Lung (tissue), 12 donors: ENCODE results near the gene HDAC4. TPM values are rescaled to one million over a fixed set of nuclear protein-coding genes. Genes with fewer than 3 reads are reported as not detected.

ENCODE experiments used
- ATAC-seq: fragments of 200-7000 bp; cut with Tn5 transposase; one replicate; pipeline ENCODE4 v1.9.1; 2020; ENCODE audit warnings: moderate number of reproducible peaks; ENCODE audit not compliant: insufficient read depth, low FRiP score
- DNase-seq, 3 donors: peaks; one replicate each; pipeline ENCODE4 v3.0.0-alpha.2; 2013 to 2017
- H3K27ac ChIP-seq, 2 donors: one replicate each; pipeline ENCODE4 v1.5.1; 2013; ENCODE audit warnings: mild to moderate bottlenecking in 2 of 2, moderate library complexity in 2 of 2, control low read depth in 1 of 2, inconsistent platforms in 1 of 2, low read depth in 1 of 2, low read length in 1 of 2
- H3K27me3 ChIP-seq, 3 donors: one replicate each; pipeline ENCODE4 v1.5.1; 2013; ENCODE audit warnings: low read length in 2 of 3; ENCODE audit not compliant: control insufficient read depth in 3 of 3, insufficient read depth in 3 of 3
- H3K36me3 ChIP-seq, 4 donors: one replicate each; pipeline ENCODE4 v1.5.1; 2013; ENCODE audit warnings: low read length in 4 of 4, mild to moderate bottlenecking in 1 of 4, moderate library complexity in 1 of 4; ENCODE audit not compliant: control insufficient read depth in 4 of 4, insufficient read depth in 4 of 4
- H3K4me1 ChIP-seq, 5 donors: one replicate each; pipeline ENCODE4 v1.5.1; 2013; ENCODE audit warnings: low read length in 5 of 5, mild to moderate bottlenecking in 2 of 5, moderate library complexity in 1 of 5; ENCODE audit not compliant: control insufficient read depth in 5 of 5, insufficient read depth in 5 of 5
- H3K4me3 ChIP-seq: one replicate; pipeline ENCODE4 v1.5.1; 2013; ENCODE audit warnings: mild to moderate bottlenecking, control low read depth, moderate library complexity
- H3K9ac ChIP-seq, 2 donors: one replicate each; pipeline ENCODE4 v1.5.1; 2013; ENCODE audit warnings: low read length in 2 of 2, control low read depth in 1 of 2; ENCODE audit not compliant: insufficient read depth in 1 of 2
- H3K9me3 ChIP-seq, 4 donors: one replicate each; pipeline ENCODE4 v1.5.1; 2013; ENCODE audit warnings: low read length in 3 of 4, mild to moderate bottlenecking in 1 of 4, moderate library complexity in 1 of 4; ENCODE audit not compliant: control insufficient read depth in 4 of 4, insufficient read depth in 3 of 4
- WGBS, 2 donors: extraction: QIAGEN DNeasy Blood & Tissue Kit; methylation state at CpG; one replicate each; pipeline ENCODE4 v1.1.7; 2013; 5-methylcytosine and 5-hydroxymethylcytosine counted together
- polyA plus RNA-seq, 2 donors: library from polyadenylated mRNA; stranded (reverse); fragments of 200-250 nt; gene quantifications; one replicate each; pipeline ENCODE4 v1.2.1, GENCODE V29; 2013
- total RNA-seq, 2 donors: library from RNA; depleted of rRNA in 1 of 2; stranded (reverse); fragments of >200 nt in 1 of 2; gene quantifications; one replicate each; pipeline ENCODE4 v1.2.1, GENCODE V29; 2014 to 2021
- TF ChIP-seq, protein P1 (sequence below): IDR thresholded peaks from 2 replicates; pipeline ENCODE4 v1.5.1; 2012; ENCODE audit warnings: mild to moderate bottlenecking; ENCODE audit errors: control extremely low read depth, extremely low read depth
- donor health status: control.
- donor health status: control.
- donor health status: Bipolar disorder and iron deficiency.
- donor health status: healthy.
- donor health status: DM: yes; HTN: yes; CAD: no.

Gene HDAC4
- total and polyA plus RNA-seq, 4 donors, result 6.9 to 47.7 (median 20.7) TPM

- H3K9me3 ChIP-seq, result no peaks in the 10 kb centered on the region
- TF ChIP-seq, protein P1, sequence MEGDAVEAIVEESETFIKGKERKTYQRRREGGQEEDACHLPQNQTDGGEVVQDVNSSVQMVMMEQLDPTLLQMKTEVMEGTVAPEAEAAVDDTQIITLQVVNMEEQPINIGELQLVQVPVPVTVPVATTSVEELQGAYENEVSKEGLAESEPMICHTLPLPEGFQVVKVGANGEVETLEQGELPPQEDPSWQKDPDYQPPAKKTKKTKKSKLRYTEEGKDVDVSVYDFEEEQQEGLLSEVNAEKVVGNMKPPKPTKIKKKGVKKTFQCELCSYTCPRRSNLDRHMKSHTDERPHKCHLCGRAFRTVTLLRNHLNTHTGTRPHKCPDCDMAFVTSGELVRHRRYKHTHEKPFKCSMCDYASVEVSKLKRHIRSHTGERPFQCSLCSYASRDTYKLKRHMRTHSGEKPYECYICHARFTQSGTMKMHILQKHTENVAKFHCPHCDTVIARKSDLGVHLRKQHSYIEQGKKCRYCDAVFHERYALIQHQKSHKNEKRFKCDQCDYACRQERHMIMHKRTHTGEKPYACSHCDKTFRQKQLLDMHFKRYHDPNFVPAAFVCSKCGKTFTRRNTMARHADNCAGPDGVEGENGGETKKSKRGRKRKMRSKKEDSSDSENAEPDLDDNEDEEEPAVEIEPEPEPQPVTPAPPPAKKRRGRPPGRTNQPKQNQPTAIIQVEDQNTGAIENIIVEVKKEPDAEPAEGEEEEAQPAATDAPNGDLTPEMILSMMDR, result no peak
- H3K9ac ChIP-seq, result no peak overlapping the region
- no peak for DNase-seq
- no peaks in the 10 kb centered on the region for H3K27me3 ChIP-seq
- no peak for ATAC-seq
- WGBS, 2 donors, result 89% methylated on average over 36 of the region's 36 CpGs
- peaks cover 0 to 12% (median 0%) of the 10 kb centered on the region in 4 donors for H3K36me3 ChIP-seq
- no peak overlapping the region for H3K27ac ChIP-seq
- no peak overlapping the region for H3K4me3 ChIP-seq
- H3K4me1 ChIP-seq, result peaks cover 0 to 18% (median 2%) of the 10 kb centered on the region in 5 donors
These were observed 22.6 kb downstream of the HDAC4 start for GRCh38 chr2:239378021-239378917.

GRCh38 chr2:239377591-239377990 is 23.2 kb downstream of the HDAC4 start:
- TF ChIP-seq, protein P1, result no peak
- DNase-seq (no peak), ATAC-seq (no peak)
- Histone ChIP-seq H3K9ac (no peak overlapping the region), H3K27me3 (no peaks in the 10 kb centered on the region), H3K4me3 (no peak overlapping the region), H3K4me1 (peaks cover 0 to 17% (median 2%) of the 10 kb centered on the region in 5 donors), H3K36me3 (peaks cover 0 to 12% (median 0%) of the 10 kb centered on the region in 4 donors), H3K9me3 (no peaks in the 10 kb centered on the region), H3K27ac (no peak overlapping the region)
- WGBS, 2 donors, result 96 to 97% methylated on average over 10 of the region's 10 CpGs

DNA sequence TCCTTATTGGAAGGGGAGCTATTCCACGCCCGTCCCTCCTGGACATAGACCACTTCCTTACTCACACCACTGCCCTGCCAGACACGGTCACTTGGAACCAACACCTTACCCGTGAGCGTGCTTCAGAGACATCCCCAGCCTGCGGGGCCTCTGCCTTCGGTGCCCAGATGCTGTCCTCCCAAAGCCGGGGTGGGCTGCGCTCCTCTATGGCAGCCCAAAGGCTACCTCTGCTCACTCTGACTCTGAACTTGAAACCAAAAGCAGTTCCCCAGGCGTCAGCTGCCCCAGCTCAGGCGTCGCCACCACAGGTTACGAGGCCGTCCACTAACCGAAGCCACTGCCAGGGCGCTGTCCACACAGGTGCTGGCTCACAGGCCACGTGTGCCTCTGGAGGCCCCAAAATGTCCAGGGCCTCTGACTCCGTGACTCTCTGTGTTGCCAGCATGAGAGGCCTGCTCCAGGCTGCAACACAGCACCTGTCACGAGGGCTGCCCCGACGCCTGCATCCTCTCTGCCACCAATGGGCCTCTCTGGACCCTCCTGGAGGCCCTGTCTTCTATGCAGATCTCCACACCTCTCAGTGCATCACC is 23.8 kb downstream of the HDAC4 start:
- WGBS, 2 donors, result 95 to 96% methylated on average over 21 of the region's 21 CpGs
- Histone ChIP-seq H3K4me1 (peaks cover 0 to 11% (median 2%) of the 10 kb centered on the region in 5 donors), H3K9ac (no peak overlapping the region), H3K36me3 (peaks cover 0 to 12% (median 0%) of the 10 kb centered on the region in 4 donors), H3K9me3 (no peaks in the 10 kb centered on the region), H3K4me3 (no peak overlapping the region), H3K27me3 (no peaks in the 10 kb centered on the region), H3K27ac (no peak overlapping the region)
- ATAC-seq (no peak), DNase-seq (no peak)
- TF ChIP-seq, protein P1, result no peak
